Hepatocyte (in vitro differentiated cells): ENCODE results near the gene CLINT1. TPM values are rescaled to one million over a fixed set of nuclear protein-coding genes. Genes with fewer than 3 reads are reported as not detected.

Experiments
- DNase-seq: peaks from one replicate; pipeline ENCODE4 v3.0.0-alpha.2; 2016; ENCODE audit warnings: low spot score
- H2AFZ ChIP-seq: fragments of 200-600 bp; sonication (generic); 2 replicates; pipeline ENCODE4 v1.6.0; 2016; ENCODE audit warnings: antibody characterized with exemption, mild to moderate bottlenecking
- H3K27ac ChIP-seq: fragments of 200-600 bp; sonication (generic); 2 replicates; pipeline ENCODE4 v1.5.1; 2016; ENCODE audit warnings: mild to moderate bottlenecking
- H3K27me3 ChIP-seq: fragments of 200-600 bp; sonication (generic); 2 replicates; pipeline ENCODE4 v1.6.1; 2016
- H3K36me3 ChIP-seq: fragments of 200-600 bp; sonication (generic); replicated peaks from 2 replicates; pipeline ENCODE4 v1.5.1; 2016; ENCODE audit warnings: low read depth; ENCODE audit not compliant: insufficient read depth
- H3K4me1 ChIP-seq: fragments of 200-600 bp; sonication (generic); 2 replicates; pipeline ENCODE4 v1.5.1; 2016; ENCODE audit warnings: mild to moderate bottlenecking, moderate library complexity; ENCODE audit not compliant: insufficient read depth
- H3K4me2 ChIP-seq: fragments of 200-600 bp; sonication (generic); 2 replicates; pipeline ENCODE4 v1.6.0; 2016
- H3K4me3 ChIP-seq: fragments of 200-600 bp; sonication (generic); 2 replicates; pipeline ENCODE4 v1.5.1; 2016; ENCODE audit warnings: mild to moderate bottlenecking
- H3K79me2 ChIP-seq: fragments of 200-600 bp; sonication (generic); 2 replicates; pipeline ENCODE4 v1.6.0; 2017; ENCODE audit warnings: mild to moderate bottlenecking
- H3K9me2 ChIP-seq: fragments of 200-600 bp; sonication (generic); replicated peaks from 2 replicates; pipeline ENCODE4 v1.6.0; 2017; ENCODE audit warnings: mild to moderate bottlenecking; ENCODE audit not compliant: insufficient read depth
- H3K9me3 ChIP-seq: fragments of 200-600 bp; sonication (generic); 2 replicates; pipeline ENCODE4 v1.5.1; 2016; ENCODE audit warnings: low read depth, mild to moderate bottlenecking
- H4K20me1 ChIP-seq: fragments of 200-600 bp; sonication (generic); 2 replicates; pipeline ENCODE4 v1.6.0; 2016; ENCODE audit warnings: mild to moderate bottlenecking; ENCODE audit not compliant: insufficient read depth, poor library complexity, severe bottlenecking
- CTCF ChIP-seq: fragments of 200-600 bp; sonication (generic); IDR thresholded peaks from 2 replicates; pipeline ENCODE4 v1.5.1; 2016; ENCODE audit warnings: antibody characterized with exemption, mild to moderate bottlenecking; ENCODE audit not compliant: poor library complexity
- EZH2 ChIP-seq: fragments of 200-600 bp; sonication (generic); IDR thresholded peaks from 2 replicates; pipeline ENCODE4 v1.6.1; 2016; ENCODE audit warnings: antibody characterized with exemption, mild to moderate bottlenecking, borderline replicate concordance
- EZH2phosphoT487 ChIP-seq: fragments of 200-600 bp; sonication (generic); IDR thresholded peaks from one replicate; pipeline ENCODE4 v1.6.1; 2018; ENCODE audit warnings: antibody characterized with exemption, mild to moderate bottlenecking, low read depth, moderate library complexity; ENCODE audit not compliant: unreplicated experiment, severe bottlenecking
- WGBS: methylation state at CpG from one replicate; pipeline ENCODE4 v1.1.6; 2016; ENCODE audit warnings: low lambda C conversion rate; ENCODE audit errors: missing lambda C conversion rate; 5-methylcytosine and 5-hydroxymethylcytosine counted together
- polyA plus RNA-seq: library from polyadenylated mRNA; unstranded; fragments of >200 nt; fragmentation: Nextera tagmentation; extraction: Ambion mirVana; gene quantifications from 2 replicates; pipeline ENCODE4 v1.2.1, GENCODE V29; 2016
- total RNA-seq: library from RNA; depleted of rRNA; stranded (reverse); fragments of >200 nt; gene quantifications from 2 replicates; pipeline ENCODE4 v1.2.3, GENCODE V29; 2014

The CLINT1 gene
- total and polyA plus RNA-seq, 2 experiments from 2014 or later: 78.0 to 129 TPM

GRCh38 chr5:157772127-157772526, 86.8 kb downstream of the CLINT1 start:
- H3K4me3 ChIP-seq: no peak overlapping the region
- no peak for DNase-seq
- H3K27me3 ChIP-seq: no peaks in the 10 kb centered on the region
- no peaks in the 10 kb centered on the region for H3K9me2 ChIP-seq
- H4K20me1 ChIP-seq: no peaks in the 10 kb centered on the region
- WGBS: 70% methylated on average over 10 of the region's 10 CpGs
- no peaks in the 10 kb centered on the region for H3K36me3 ChIP-seq
- no peaks in the 10 kb centered on the region for H3K9me3 ChIP-seq
- no peak overlapping the region for H2AFZ ChIP-seq
- no peak overlapping the region for H3K4me2 ChIP-seq
- TF ChIP-seq EZH2phosphoT487 (no peak), EZH2 (no peak), CTCF (no peak)
- H3K4me1 ChIP-seq: no peaks in the 10 kb centered on the region
- no peak overlapping the region for H3K27ac ChIP-seq
- no peaks in the 10 kb centered on the region for H3K79me2 ChIP-seq

- no peaks in the 10 kb centered on the region for H3K4me1 ChIP-seq
- H3K79me2 ChIP-seq: no peaks in the 10 kb centered on the region
- no peak overlapping the region for H2AFZ ChIP-seq
- no peak overlapping the region for H3K27ac ChIP-seq
- no peaks in the 10 kb centered on the region for H3K27me3 ChIP-seq
- TF ChIP-seq EZH2phosphoT487: no peak
- no peak for TF ChIP-seq EZH2
- TF ChIP-seq CTCF: no peak
- H3K4me3 ChIP-seq: no peak overlapping the region
- no peak for DNase-seq
- H4K20me1 ChIP-seq: no peaks in the 10 kb centered on the region
- 92% methylated on average over 4 of the region's 4 CpGs for WGBS
- H3K4me2 ChIP-seq: no peak overlapping the region
- H3K9me3 ChIP-seq: no peaks in the 10 kb centered on the region
- H3K36me3 ChIP-seq: no peaks in the 10 kb centered on the region
- H3K9me2 ChIP-seq: no peaks in the 10 kb centered on the region
These were observed 88.3 kb downstream of the CLINT1 start for GRCh38 chr5:157770665-157771064.

GRCh38 chr5:157767689-157768088, 91.3 kb downstream of the CLINT1 start:
- no peak overlapping the region for H3K4me3 ChIP-seq
- no peak overlapping the region for H2AFZ ChIP-seq
- WGBS: 60% methylated on average over 3 of the region's 3 CpGs
- no peak overlapping the region for H3K27ac ChIP-seq
- no peak overlapping the region for H3K4me2 ChIP-seq
- H3K36me3 ChIP-seq: no peaks in the 10 kb centered on the region
- no peaks in the 10 kb centered on the region for H3K4me1 ChIP-seq
- no peaks in the 10 kb centered on the region for H3K79me2 ChIP-seq
- TF ChIP-seq EZH2: no peak
- TF ChIP-seq EZH2phosphoT487: no peak
- DNase-seq: no peak
- no peaks in the 10 kb centered on the region for H3K9me3 ChIP-seq
- no peaks in the 10 kb centered on the region for H3K27me3 ChIP-seq
- H4K20me1 ChIP-seq: no peaks in the 10 kb centered on the region
- H3K9me2 ChIP-seq: no peaks in the 10 kb centered on the region

GRCh38 chr5:157766902-157767301, 92.0 kb downstream of the CLINT1 start:
- Histone ChIP-seq H3K4me3 (no peak overlapping the region), H3K4me1 (no peaks in the 10 kb centered on the region), H3K36me3 (no peaks in the 10 kb centered on the region), H3K4me2 (no peak overlapping the region), H3K27me3 (no peaks in the 10 kb centered on the region), H3K9me2 (no peaks in the 10 kb centered on the region), H3K9me3 (no peaks in the 10 kb centered on the region), H3K27ac (no peak overlapping the region), H4K20me1 (no peaks in the 10 kb centered on the region), H3K79me2 (no peaks in the 10 kb centered on the region), H2AFZ (no peak overlapping the region)
- TF ChIP-seq EZH2 (no peak), CTCF (no peak), EZH2phosphoT487 (no peak)
- DNase-seq: no peak
- WGBS: 81% methylated on average over 1 of the region's 1 CpG
